ENCODE data around the gene DESI1. TPM values are rescaled to one million over a fixed set of nuclear protein-coding genes. Genes with fewer than 3 reads are reported as not detected.

DESI1 gene
- total RNA-seq, 1 experiment from 2014 or later: 40.8 TPM

GRCh38 chr22:41579297-41579996 is 41.4 kb downstream of the DESI1 start:
- Histone ChIP-seq H3K9me2 (ENCODE audit: insufficient read depth) (no peaks in the 10 kb centered on the region), H3K9ac (ENCODE audit: low read length) (no peak overlapping the region), H3K4me3 (replicated peaks in 1 of 2; ENCODE audit: low read depth in 1 of 2, low read length in 2 of 2) (no peak overlapping the region), H3K4me1 (ENCODE audit: control insufficient read depth in 1 of 2, insufficient read depth in 2 of 2, low read length in 2 of 2) (no peaks in the 10 kb centered on the region), H3K9me3 (ENCODE audit: control insufficient read depth in 1 of 2, insufficient read depth in 1 of 2, low read depth in 1 of 2, low read length in 2 of 2) (no peaks in the 10 kb centered on the region), H3K36me3 (ENCODE audit: control insufficient read depth in 1 of 2, insufficient read depth in 2 of 2, low read length in 2 of 2) (0 out of 4 replicates have a peak, but pooled peaks cover 2 to 11% of the 10 kb centered on the region in 2 experiments), H3K4me2 (ENCODE audit: low read length) (no peak overlapping the region), H3K27me3 (ENCODE audit: insufficient read depth, low read length) (no peaks in the 10 kb centered on the region), H3K79me2 (ENCODE audit: insufficient read depth, low read length) (no peaks in the 10 kb centered on the region), H4K20me1 (ENCODE audit: insufficient read depth) (no peaks in the 10 kb centered on the region), H2AFZ (ENCODE audit: low read depth, low read length, poor library complexity, severe bottlenecking) (no peak overlapping the region), H3K27ac (ENCODE audit: low read depth, low read length) (no peak overlapping the region)
- CTCF ChIA-PET: interaction anchor here (0.6 kb wide), 1 partner anchor 365 kb away, joined by 6 read pairs; no protein-coding TSS in a partner anchor
- TF ChIP-seq ZFX (IDR thresholded peaks at IDR 0.05) (no peak), SIN3A (IDR thresholded peaks at IDR 0.05; ENCODE audit: low read depth) (no peak), JUND (IDR thresholded peaks at IDR 0.05) (no peak), TCF7L2 (IDR thresholded peaks at IDR 0.05; ENCODE audit: borderline replicate concordance, extremely low read depth, insufficient read depth, insufficient read length) (no peak), EGR1 (IDR thresholded peaks at IDR 0.05; ENCODE audit: low read depth) (no peak), CBX3 (IDR thresholded peaks at IDR 0.05; ENCODE audit: low read depth) (no peak), ZNF274 (IDR thresholded peaks at IDR 0.05; ENCODE audit: low read depth, low read length) (no peak), POLR2A (IDR thresholded peaks at IDR 0.05; ENCODE audit: borderline replicate concordance, extremely low read depth, insufficient read depth, insufficient read length) (no peak), ELF1 (IDR thresholded peaks at IDR 0.05; ENCODE audit: borderline replicate concordance, low read depth) (no peak), MAX (IDR thresholded peaks at IDR 0.05) (no peak), CEBPB (IDR thresholded peaks at IDR 0.05; ENCODE audit: low read depth) (no peak), ATF3 (IDR thresholded peaks at IDR 0.05) (no peak), ZBTB33 (IDR thresholded peaks at IDR 0.05; ENCODE audit: extremely low read depth, insufficient replicate concordance, low read length) (no peak), RAD21 (IDR thresholded peaks at IDR 0.05; ENCODE audit: low read depth) (no peak), FOSL1 (IDR thresholded peaks at IDR 0.05; ENCODE audit: low read depth) (no peak), SRF (IDR thresholded peaks at IDR 0.05; ENCODE audit: low read depth) (no peak), EZH2phosphoT487 (IDR thresholded peaks at IDR 0.05; ENCODE audit: borderline replicate concordance) (no peak), CTCF (IDR thresholded peaks at IDR 0.05 in 2 of 3, conservative IDR thresholded peaks at IDR 0.05 in 1 of 3; ENCODE audit: borderline replicate concordance in 1 of 3, insufficient read depth in 1 of 3, low read depth in 2 of 3, low read length in 2 of 3) (no peak), SP1 (IDR thresholded peaks at IDR 0.05; ENCODE audit: low read depth) (no peak), EZH2 (IDR thresholded peaks at IDR 0.05) (no peak)
- intact Hi-C loops (cut with micrococcal nuclease): no loop called here
- no peak for ATAC-seq
- no TSS peak for BruUV-seq (replicated peaks)
- POLR2A ChIA-PET: interaction anchor here (2.1 kb wide), 1 partner anchor 10 kb away, joined by 10 read pairs; the partner anchor contains the start of gene PMM1
- no peak for DNase-seq (ENCODE audit: low read depth, low spot score)
- RAD21 ChIA-PET (ENCODE audit: low non-redundant PET in 1 of 2, low total read pairs in 2 of 2, uncharacterized antibody in 2 of 2, unreplicated experiment in 2 of 2): no interaction called here

Data from HCT116 (cell line).